ENCODE data around the gene KIAA1217. TPM values are rescaled to one million over a fixed set of nuclear protein-coding genes. Genes with fewer than 3 reads are reported as not detected.
A peak's percentile ranks its signal among the peaks of the same experiment; 100 is the strongest.

KIAA1217 gene
- total RNA-seq, 1 experiment from 2014 or later = 23.4 TPM

- Mint-ChIP-seq H3K27ac (peak overlapping the region; percentile 28), H3K4me3 (no peak overlapping the region), H3K27me3 (ENCODE audit: low read depth) (no peaks in the 10 kb centered on the region), H3K9me3 (peaks cover 20% of the 10 kb centered on the region), H3K36me3 (peaks cover 42% of the 10 kb centered on the region), H3K4me1 (peaks cover 42% of the 10 kb centered on the region)
- ChIA-PET POLR2A (no interaction called here), CTCF (no interaction called here)
- ATAC-seq (no peak), DNase-seq (ENCODE audit: low spot score) (no peak)
- TF ChIP-seq SP1 (CRISPR knock-in tag; conservative IDR thresholded peaks at IDR 0.05) (no peak), ZNF423 (CRISPR knock-in tag; IDR thresholded peaks at IDR 0.05) (no peak)
These were observed 80.3 kb downstream of the KIAA1217 start for GRCh38 chr10:24289235-24289634.

- peaks cover 28% of the 10 kb centered on the region for H3K4me1 Mint-ChIP-seq
- peaks cover 20% of the 10 kb centered on the region for H3K9me3 Mint-ChIP-seq
- no peaks in the 10 kb centered on the region for H3K27me3 Mint-ChIP-seq (ENCODE audit: low read depth)
- ChIA-PET POLR2A (no interaction called here), CTCF (no interaction called here)
- H3K4me3 Mint-ChIP-seq = no peak overlapping the region
- H3K36me3 Mint-ChIP-seq = peaks cover 42% of the 10 kb centered on the region
- TF ChIP-seq ESRRA (CRISPR knock-in tag; IDR thresholded peaks at IDR 0.05; ENCODE audit: borderline replicate concordance) = no peak
- TF ChIP-seq FOXK1 (CRISPR knock-in tag; IDR thresholded peaks at IDR 0.05) = no peak
- no peak for TF ChIP-seq ZNF317 (CRISPR knock-in tag; IDR thresholded peaks at IDR 0.05; ENCODE audit: borderline replicate concordance, low read depth)
- no peak for TF ChIP-seq TCF7 (CRISPR knock-in tag; IDR thresholded peaks at IDR 0.05; ENCODE audit: low read depth)
- no peak for TF ChIP-seq E2F5 (CRISPR knock-in tag; IDR thresholded peaks at IDR 0.05)
- TF ChIP-seq PREB (CRISPR knock-in tag; IDR thresholded peaks at IDR 0.05; ENCODE audit: borderline replicate concordance) = no peak
- TF ChIP-seq IRF1 (CRISPR knock-in tag; IDR thresholded peaks at IDR 0.05) = no peak
- TF ChIP-seq ZNF219 (CRISPR knock-in tag; IDR thresholded peaks at IDR 0.05; ENCODE audit: borderline replicate concordance) = no peak
- no peak for TF ChIP-seq CREB1 (CRISPR knock-in tag; IDR thresholded peaks at IDR 0.05)
- TF ChIP-seq ZNF416 (CRISPR knock-in tag; IDR thresholded peaks at IDR 0.05) = no peak
- no peak for TF ChIP-seq CREM (CRISPR knock-in tag; IDR thresholded peaks at IDR 0.05)
- TF ChIP-seq ARID4B (CRISPR knock-in tag; IDR thresholded peaks at IDR 0.05; ENCODE audit: borderline replicate concordance) = no peak
- TF ChIP-seq NFATC4 (CRISPR knock-in tag; IDR thresholded peaks at IDR 0.05) = no peak
- H3K27ac Mint-ChIP-seq = no peak overlapping the region
- DNase-seq (ENCODE audit: low spot score) (no peak), ATAC-seq (no peak)
These were observed 83.7 kb downstream of the KIAA1217 start for GRCh38 chr10:24292304-24293293.
